GM18505 (cell line): Measurements from ENCODE around the gene HBA2.

Experiments used
- ATAC-seq: cut with Tn5 transposase; IDR thresholded peaks from one replicate; pipeline ENCODE4 v1.9.1; 2021; ENCODE audit not compliant: unreplicated experiment
- POLR2A ChIP-seq: IDR thresholded peaks from 4 replicates; pipeline ENCODE4 v1.6.1; 2011; ENCODE audit warnings: borderline replicate concordance; ENCODE audit not compliant: insufficient read depth, insufficient read length; ENCODE audit errors: extremely low read depth

HBA2 gene

GRCh38 chr16:177394-177822, 4.7 kb downstream of the HBA2 start:
- ATAC-seq, result no peak
- TF ChIP-seq POLR2A, result no peak

- no peak for ATAC-seq
- TF ChIP-seq POLR2A, result no peak
Observed at GRCh38 chr16:177981-178667, 5.4 kb downstream of the HBA2 start.

- TF ChIP-seq POLR2A, result no peak
- ATAC-seq, result no peak
Observed at GRCh38 chr16:178668-179015, 6.0 kb downstream of the HBA2 start.

- ATAC-seq, result no peak
- TF ChIP-seq POLR2A, result no peak
Observed at GRCh38 chr16:179211-180092, 6.8 kb downstream of the HBA2 start.

- no peak for ATAC-seq
- no peak for TF ChIP-seq POLR2A
Observed at GRCh38 chr16:180101-180675, 7.5 kb downstream of the HBA2 start, which contains the start of gene HBQ1. Gene HBQ1 (plus strand): TSS chr16:180459. CDS start chr16:180487, 28 bp downstream.

GRCh38 chr16:180681-181564, 8.2 kb downstream of the HBA2 start:
- TF ChIP-seq POLR2A, result no peak
- ATAC-seq, result peak; percentile 53

- TF ChIP-seq POLR2A, result peak; percentile 24
- ATAC-seq, result no peak
Observed at GRCh38 chr16:181565-182021, 8.9 kb downstream of the HBA2 start.

GRCh38 chr16:183005-183404, 10.3 kb downstream of the HBA2 start:
- TF ChIP-seq POLR2A, result no peak
- ATAC-seq, result no peak

GRCh38 chr16:185213-185612, 12.5 kb downstream of the HBA2 start:
- TF ChIP-seq POLR2A, result no peak
- no peak for ATAC-seq

GRCh38 chr16:185691-186090, 13.0 kb downstream of the HBA2 start:
- TF ChIP-seq POLR2A, result no peak
- ATAC-seq, result no peak

GRCh38 chr16:187330-187729, 14.7 kb downstream of the HBA2 start:
- ATAC-seq, result no peak
- TF ChIP-seq POLR2A, result no peak

- TF ChIP-seq POLR2A, result no peak
- ATAC-seq, result no peak
Observed at GRCh38 chr16:188674-189073, 16.0 kb downstream of the HBA2 start.
